Thymus (tissue), 11 donors: ENCODE results near the gene TNS3. TPM values are rescaled to one million over a fixed set of nuclear protein-coding genes. Genes with fewer than 3 reads are reported as not detected.

Experiments
- DNase-seq, 9 donors: peaks; one replicate each; pipeline ENCODE4 v3.0.0-alpha.2; 2013; ENCODE audit warnings: low spot score in 9 of 9, low read depth in 6 of 9, missing footprints in 1 of 9
- H3K27ac ChIP-seq, 2 donors: one replicate each; pipeline ENCODE4 v1.5.1; 2013; ENCODE audit warnings: control low read depth in 1 of 2, low read depth in 1 of 2, low read length in 1 of 2, mild to moderate bottlenecking in 1 of 2, moderate library complexity in 1 of 2
- H3K27me3 ChIP-seq, 2 donors: one replicate each; pipeline ENCODE4 v1.5.1; 2013; ENCODE audit warnings: low read length in 1 of 2; ENCODE audit not compliant: control insufficient read depth in 2 of 2, insufficient read depth in 1 of 2
- H3K36me3 ChIP-seq, 2 donors: one replicate each; pipeline ENCODE4 v1.5.1; 2013; ENCODE audit warnings: low read length in 1 of 2, mild to moderate bottlenecking in 1 of 2, moderate library complexity in 1 of 2; ENCODE audit not compliant: control insufficient read depth in 2 of 2, insufficient read depth in 2 of 2
- H3K4me1 ChIP-seq, 2 donors: one replicate each; pipeline ENCODE4 v1.5.1; 2013; ENCODE audit warnings: low read length in 2 of 2; ENCODE audit not compliant: control insufficient read depth in 2 of 2, insufficient read depth in 2 of 2
- H3K4me3 ChIP-seq, 2 donors: one replicate each; pipeline ENCODE4 v1.5.1; 2013; ENCODE audit warnings: low read length in 2 of 2, control low read depth in 1 of 2, mild to moderate bottlenecking in 1 of 2
- H3K9me3 ChIP-seq, 2 donors: one replicate each; pipeline ENCODE4 v1.5.1; 2013; ENCODE audit warnings: low read length in 1 of 2, mild to moderate bottlenecking in 1 of 2; ENCODE audit not compliant: control insufficient read depth in 2 of 2, insufficient read depth in 1 of 2
- WGBS: extraction: QIAGEN DNeasy Blood & Tissue Kit; methylation state at CpG from one replicate; pipeline ENCODE4 v1.1.7; 2013; 5-methylcytosine and 5-hydroxymethylcytosine counted together
- polyA plus RNA-seq: library from polyadenylated mRNA; stranded (reverse); fragments of 200-250 nt; gene quantifications from one replicate; pipeline ENCODE4 v1.2.3, GENCODE V29; 2013
- total RNA-seq: library from RNA; stranded (reverse); fragments of 120-200 nt; gene quantifications from one replicate; pipeline ENCODE4 v1.2.4, GENCODE V29; 2013
- donor health status: healthy.

Gene TNS3
- total and polyA plus RNA-seq, 2 donors: 5.9 to 6.2 TPM

DNA sequence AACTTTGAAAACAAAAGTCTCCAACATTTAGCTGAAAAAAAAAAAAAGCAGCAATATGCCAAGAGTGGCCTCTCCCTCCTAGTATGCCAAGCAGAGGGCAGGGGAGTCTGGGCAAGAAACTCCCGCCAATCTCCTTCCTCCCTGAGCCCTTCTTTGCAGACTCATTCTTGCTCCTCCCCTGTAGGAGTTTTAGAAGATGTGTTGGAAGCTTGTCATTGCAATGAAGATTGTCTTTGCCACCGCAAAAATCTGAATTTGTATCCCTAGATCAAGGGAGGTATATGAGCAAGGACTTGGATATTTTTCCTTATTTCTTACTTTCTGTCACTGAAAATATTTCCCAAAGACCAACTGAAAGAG is 2.6 kb upstream of the TNS3 start:
- H3K27ac ChIP-seq: no peak overlapping the region
- no peak for DNase-seq
- H3K27me3 ChIP-seq: peaks cover 28 to 48% of the 10 kb centered on the region in 2 donors
- WGBS: 96% methylated on average over 2 of the region's 2 CpGs
- no peaks in the 10 kb centered on the region for H3K36me3 ChIP-seq
- no peak overlapping the region for H3K4me3 ChIP-seq
- H3K4me1 ChIP-seq: peaks cover 0 to 10% of the 10 kb centered on the region in 2 donors
- H3K9me3 ChIP-seq: peaks cover 0 to 5% of the 10 kb centered on the region in 2 donors

DNA sequence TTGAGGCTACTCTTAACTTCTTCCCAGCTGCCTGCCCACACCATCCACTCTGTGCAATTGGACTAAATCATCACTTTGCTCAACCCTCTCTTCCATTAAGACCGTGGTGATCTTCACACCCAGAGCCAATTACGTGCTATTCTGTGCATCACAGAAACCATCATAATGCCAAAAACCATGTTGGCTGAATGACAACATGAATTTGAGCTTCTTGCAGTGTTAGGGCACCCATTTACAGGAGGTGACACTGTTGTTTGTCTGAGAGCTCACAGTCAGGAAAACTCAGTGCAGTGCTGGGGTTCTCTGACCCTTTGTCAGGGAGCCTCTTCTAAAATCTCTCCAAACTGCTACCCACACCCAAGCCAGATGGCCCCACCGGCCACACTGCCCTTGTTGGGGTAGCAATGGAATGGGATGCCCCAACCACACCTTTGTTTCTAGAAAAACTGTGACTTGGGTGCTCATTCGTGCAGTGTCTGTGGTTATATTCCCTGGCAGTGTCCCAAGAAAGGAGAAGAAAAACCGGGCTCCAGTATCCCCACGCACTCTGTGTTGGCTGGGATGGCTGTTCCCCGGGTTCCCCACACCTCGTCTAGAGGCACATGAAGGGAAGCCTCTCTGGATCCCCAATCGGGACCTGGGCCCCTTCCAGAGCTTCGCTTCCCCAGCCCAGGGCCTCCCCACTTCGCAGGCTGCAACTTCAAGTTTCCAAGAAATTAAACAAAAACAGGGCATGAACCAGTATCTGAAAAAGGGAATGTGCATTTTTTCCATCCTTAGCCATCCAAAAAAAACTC is 2.0 kb upstream of the TNS3 start:
- Histone ChIP-seq H3K36me3 (no peaks in the 10 kb centered on the region), H3K27ac (no peak overlapping the region), H3K4me3 (no peak overlapping the region), H3K9me3 (peaks cover 0 to 5% of the 10 kb centered on the region in 2 donors), H3K4me1 (peaks cover 0 to 14% of the 10 kb centered on the region in 2 donors), H3K27me3 (peaks cover 28 to 52% of the 10 kb centered on the region in 2 donors)
- WGBS: 91% methylated on average over 11 of the region's 11 CpGs
- DNase-seq: no peak

- Histone ChIP-seq H3K4me3 (no peak overlapping the region), H3K27me3 (peaks cover 28 to 52% of the 10 kb centered on the region in 2 donors), H3K36me3 (no peaks in the 10 kb centered on the region), H3K4me1 (peaks cover 0 to 21% of the 10 kb centered on the region in 2 donors), H3K27ac (no peak overlapping the region), H3K9me3 (peaks cover 0 to 5% of the 10 kb centered on the region in 2 donors)
- no peak for DNase-seq
- 85% methylated on average over 15 of the region's 15 CpGs for WGBS
These were observed 1.1 kb upstream of the TNS3 start for GRCh38 chr7:47582764-47583738.

- WGBS: under 1% methylated on average over 33 of the region's 33 CpGs
- no peak for DNase-seq
- Histone ChIP-seq H3K27ac (peak overlapping the region in 1 of 2 donors; percentile 60), H3K9me3 (peaks cover 0 to 5% of the 10 kb centered on the region in 2 donors), H3K27me3 (peaks cover 28 to 54% of the 10 kb centered on the region in 2 donors), H3K36me3 (no peaks in the 10 kb centered on the region), H3K4me1 (peaks cover 0 to 30% of the 10 kb centered on the region in 2 donors), H3K4me3 (peak overlapping the region; percentile 35 to 41)
These were observed 490 bp downstream of the TNS3 start for GRCh38 chr7:47581438-47581803.

- no peaks in the 10 kb centered on the region for H3K36me3 ChIP-seq
- peaks cover 0 to 5% of the 10 kb centered on the region in 2 donors for H3K9me3 ChIP-seq
- 9% methylated on average over 15 of the region's 15 CpGs for WGBS
- H3K27me3 ChIP-seq: peaks cover 28 to 54% of the 10 kb centered on the region in 2 donors
- peak overlapping the region in 1 of 2 donors; percentile 48 for H3K27ac ChIP-seq
- DNase-seq: no peak
- peaks cover 0 to 36% of the 10 kb centered on the region in 2 donors for H3K4me1 ChIP-seq
- peak overlapping the region; percentile 35 to 41 for H3K4me3 ChIP-seq
These were observed 1.0 kb downstream of the TNS3 start for GRCh38 chr7:47580811-47581331.

- no peak for DNase-seq
- Histone ChIP-seq H3K9me3 (peaks cover 0 to 1% of the 10 kb centered on the region in 2 donors), H3K27me3 (peaks cover 28 to 54% of the 10 kb centered on the region in 2 donors), H3K27ac (no peak overlapping the region), H3K36me3 (no peaks in the 10 kb centered on the region), H3K4me3 (no peak overlapping the region), H3K4me1 (peaks cover 0 to 37% of the 10 kb centered on the region in 2 donors)
- WGBS: 83% methylated on average over 7 of the region's 7 CpGs
These were observed 1.7 kb downstream of the TNS3 start for GRCh38 chr7:47580175-47580706.

- DNase-seq: no peak
- Histone ChIP-seq H3K27ac (peak overlapping the region in 1 of 2 donors; percentile 18), H3K4me1 (peaks cover 0 to 37% of the 10 kb centered on the region in 2 donors), H3K27me3 (peaks cover 28 to 54% of the 10 kb centered on the region in 2 donors), H3K36me3 (no peaks in the 10 kb centered on the region), H3K4me3 (no peak overlapping the region), H3K9me3 (no peaks in the 10 kb centered on the region)
- 64% methylated on average over 3 of the region's 3 CpGs for WGBS
These were observed 2.5 kb downstream of the TNS3 start for GRCh38 chr7:47579458-47579857.

- DNase-seq: peak in 1 of 9 donors; percentile 49
- peak overlapping the region; percentile 12 to 60 for H3K27ac ChIP-seq
- H3K27me3 ChIP-seq: peaks cover 28 to 49% of the 10 kb centered on the region in 2 donors
- H3K9me3 ChIP-seq: no peaks in the 10 kb centered on the region
- WGBS: 28% methylated on average over 18 of the region's 18 CpGs
- peaks cover 0 to 42% of the 10 kb centered on the region in 2 donors for H3K4me1 ChIP-seq
- H3K36me3 ChIP-seq: no peaks in the 10 kb centered on the region
- no peak overlapping the region for H3K4me3 ChIP-seq
These were observed 3.2 kb downstream of the TNS3 start for GRCh38 chr7:47578579-47579270.
